Measurements from ENCODE around the gene STX19.
A peak's percentile ranks its signal among the peaks of the same experiment; 100 is the strongest.

Gene STX19

DNA sequence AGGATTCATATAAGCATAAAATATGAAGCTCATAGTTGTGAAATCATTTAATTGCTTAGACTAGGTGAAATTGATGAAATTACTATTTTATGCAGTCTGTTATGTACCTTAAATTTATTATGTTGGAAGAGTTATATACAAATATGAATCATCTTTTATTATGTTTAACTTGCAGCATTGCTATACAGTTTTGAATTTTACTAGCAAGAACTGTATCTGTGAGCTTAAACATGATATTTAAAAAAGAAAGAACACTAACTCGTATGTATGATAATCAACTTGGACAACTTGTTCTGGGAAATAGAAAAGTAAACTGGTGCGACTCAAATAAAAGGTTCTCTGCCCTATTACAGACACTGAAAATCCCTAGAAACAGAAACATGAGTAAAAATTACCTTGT lies 1.8 kb downstream of the STX19 start:
- no peak for DNase-seq (ENCODE audit: low read depth)

- no peak for DNase-seq (ENCODE audit: low read depth)
Observed at GRCh38 chr3:94024385-94024784, 4.0 kb downstream of the STX19 start.

DNA sequence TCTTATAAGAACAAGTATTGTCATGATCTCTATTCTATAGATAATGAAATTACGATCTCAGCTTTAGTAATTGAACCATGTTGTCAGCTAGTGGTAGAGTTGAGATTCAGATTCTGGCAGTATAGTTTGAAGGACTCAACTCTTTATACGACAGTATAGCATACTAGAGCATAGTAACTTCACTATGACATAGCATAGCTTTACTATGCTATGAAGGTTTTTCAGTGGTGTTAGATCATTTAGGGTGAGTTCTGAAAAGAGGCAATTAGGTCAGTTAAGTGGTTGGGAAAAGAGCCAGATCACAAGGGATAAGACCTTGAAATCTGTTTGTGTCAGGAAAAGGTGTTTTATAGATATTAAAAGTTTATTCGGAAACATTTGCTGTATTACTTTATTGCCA lies 8.1 kb downstream of the STX19 start:
- DNase-seq (ENCODE audit: low read depth) = no peak

GRCh38 chr3:94019659-94020058 lies 8.7 kb downstream of the STX19 start:
- no peak for DNase-seq (ENCODE audit: low read depth)

DNA sequence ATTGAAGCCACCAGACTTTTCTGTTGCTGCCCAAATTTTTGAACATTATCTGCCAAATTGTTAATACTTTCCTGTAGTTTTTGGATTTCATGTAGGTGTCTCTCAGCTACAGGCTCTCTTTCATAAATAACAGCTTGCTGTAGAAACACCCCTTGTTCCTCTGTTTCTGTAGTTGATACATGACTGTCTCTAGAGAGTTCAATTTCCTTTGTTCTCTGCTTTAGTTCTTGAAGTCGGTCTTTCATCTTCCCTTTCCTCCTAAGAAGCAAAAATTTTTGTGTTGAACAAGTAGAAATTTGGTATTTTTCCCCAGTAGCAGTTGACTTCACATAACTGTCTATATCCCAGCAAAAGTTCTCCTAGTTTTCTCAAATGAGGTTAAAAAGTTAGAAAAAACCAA lies 13.4 kb downstream of the STX19 start:
- no peak for DNase-seq (ENCODE audit: low read depth)

- DNase-seq (ENCODE audit: low read depth) = no peak
Observed at GRCh38 chr3:94012185-94012584, 16.2 kb downstream of the STX19 start.

DNA sequence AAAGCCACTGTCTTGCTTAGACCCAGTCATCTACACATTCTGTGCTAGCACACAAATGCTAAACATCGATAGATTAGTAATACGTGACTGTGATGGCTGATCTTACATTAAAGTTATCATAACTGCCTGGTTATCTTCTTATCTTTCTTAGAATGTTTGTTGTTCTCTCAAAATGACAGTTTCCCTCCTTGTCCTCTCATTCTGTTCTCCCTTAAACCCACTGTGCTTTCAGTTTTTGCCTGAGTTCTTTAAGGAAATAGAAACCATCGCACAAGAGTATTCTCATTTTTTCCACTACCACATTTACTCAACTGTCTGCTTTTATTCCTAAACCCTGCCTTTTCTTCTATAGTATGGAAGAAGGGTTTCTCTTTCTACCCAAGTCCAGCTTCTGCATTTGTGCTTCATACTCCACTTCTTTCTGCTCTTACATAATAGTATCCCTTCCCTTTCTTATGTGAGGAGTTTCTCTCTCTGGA lies 17.1 kb downstream of the STX19 start:
- DNase-seq (ENCODE audit: low read depth) = no peak

- DNase-seq (ENCODE audit: low read depth) = no peak
Observed at GRCh38 chr3:94009608-94010007, 18.8 kb downstream of the STX19 start.

DNA sequence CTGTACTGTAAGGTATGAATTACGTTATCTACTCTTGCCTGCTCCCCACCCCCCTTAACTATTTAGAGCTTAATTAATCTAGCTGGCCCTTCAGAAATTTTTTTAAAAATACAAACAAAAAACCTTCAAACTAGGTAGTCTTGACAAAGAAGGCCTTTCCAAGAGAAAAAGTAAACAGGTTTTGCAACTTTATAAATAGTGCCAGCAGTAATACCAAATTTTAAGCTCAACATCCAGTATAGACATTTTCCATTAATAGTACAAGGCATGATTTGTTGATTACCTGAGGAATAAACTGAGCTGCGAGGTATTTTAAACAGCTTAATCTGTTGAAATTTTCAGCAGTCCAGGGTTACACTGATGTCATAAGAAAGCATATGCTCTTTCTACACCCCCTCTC lies 20.1 kb downstream of the STX19 start:
- DNase-seq (ENCODE audit: low read depth) = no peak

DNA sequence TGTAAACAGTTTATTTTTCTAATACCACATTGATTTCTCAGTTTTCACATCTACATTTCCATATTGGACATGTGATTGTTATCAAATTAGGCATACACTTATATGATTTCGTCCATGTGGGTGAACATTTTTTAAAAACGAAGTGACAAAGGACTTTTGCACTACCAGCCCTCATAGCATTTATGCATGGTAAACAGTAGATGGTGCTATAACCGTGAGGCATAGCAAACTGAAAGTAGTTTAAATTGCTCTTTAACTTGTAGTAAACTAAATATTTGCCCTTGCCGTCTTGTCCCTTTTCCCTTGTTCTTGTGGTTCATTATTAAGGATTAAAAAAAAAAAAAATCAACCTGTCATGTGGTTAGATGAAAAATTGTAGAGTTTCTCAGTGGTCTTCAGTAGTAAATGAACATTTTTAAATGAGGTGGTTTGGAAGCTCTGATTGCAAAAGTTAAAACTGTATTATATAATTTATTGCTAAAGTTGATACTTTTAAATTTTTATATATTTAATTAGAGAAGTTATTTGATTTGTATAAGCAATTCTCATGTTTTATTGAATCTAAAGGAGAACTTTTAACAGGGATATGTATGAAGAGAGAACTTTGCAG lies 24.0 kb downstream of the STX19 start:
- DNase-seq (ENCODE audit: low read depth) = no peak

DNA sequence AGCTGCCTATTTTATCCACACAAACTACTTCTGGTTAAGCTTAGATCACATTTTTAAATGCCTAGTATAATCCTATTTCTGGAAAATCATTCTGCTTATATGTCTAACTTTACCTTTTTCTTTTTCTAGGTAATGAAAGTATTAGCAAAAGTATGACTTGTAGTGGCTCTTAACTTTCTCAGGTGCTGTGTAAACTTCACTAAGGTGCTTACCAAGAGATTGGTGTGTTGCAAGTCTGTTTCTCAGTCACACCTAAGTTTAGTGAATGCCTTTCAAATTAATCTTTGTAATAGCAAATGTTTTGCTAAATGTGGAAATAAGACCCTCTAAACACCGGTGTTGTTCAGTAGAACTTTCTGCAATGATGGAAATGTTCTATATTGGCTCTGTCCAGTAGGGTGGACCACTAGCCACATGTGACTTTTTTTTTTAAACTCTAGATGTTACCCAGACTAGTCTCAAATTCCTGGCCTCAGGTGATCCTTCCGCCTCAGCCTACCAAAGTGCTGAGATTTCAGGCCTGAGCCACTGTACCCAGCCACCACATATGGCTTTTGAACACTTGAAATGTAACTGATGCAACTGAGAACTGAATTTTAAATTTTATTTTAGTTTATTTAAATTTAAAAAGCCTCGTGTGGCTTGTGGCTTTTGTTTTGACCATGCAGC lies 26.4 kb downstream of the STX19 start:
- DNase-seq (ENCODE audit: low read depth) = no peak

GRCh38 chr3:94001191-94001590 lies 27.2 kb downstream of the STX19 start:
- no peak for DNase-seq (ENCODE audit: low read depth)

- no peak for DNase-seq (ENCODE audit: low read depth)
Observed at GRCh38 chr3:93994056-93994455, 34.3 kb downstream of the STX19 start.

DNA sequence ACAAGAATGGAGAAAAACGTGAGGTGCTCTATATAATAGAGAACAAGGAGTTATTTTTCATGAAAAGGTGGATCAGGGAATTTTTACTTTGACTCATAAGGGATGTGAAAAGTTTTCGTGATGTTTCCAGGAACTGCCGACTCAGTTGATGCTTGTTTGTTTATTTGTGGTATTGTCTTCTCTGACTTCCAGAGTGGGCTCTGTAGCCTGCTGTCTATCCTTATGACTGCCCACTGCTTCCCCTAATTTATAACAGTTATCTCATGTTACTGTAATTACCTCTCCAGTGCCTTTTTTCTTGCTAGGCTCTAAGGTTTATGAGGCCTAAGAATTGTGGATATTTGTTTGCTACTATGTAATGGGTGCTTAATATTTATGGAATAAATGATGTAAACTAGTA lies 36.2 kb downstream of the STX19 start:
- no peak for DNase-seq (ENCODE audit: low read depth)

DNA sequence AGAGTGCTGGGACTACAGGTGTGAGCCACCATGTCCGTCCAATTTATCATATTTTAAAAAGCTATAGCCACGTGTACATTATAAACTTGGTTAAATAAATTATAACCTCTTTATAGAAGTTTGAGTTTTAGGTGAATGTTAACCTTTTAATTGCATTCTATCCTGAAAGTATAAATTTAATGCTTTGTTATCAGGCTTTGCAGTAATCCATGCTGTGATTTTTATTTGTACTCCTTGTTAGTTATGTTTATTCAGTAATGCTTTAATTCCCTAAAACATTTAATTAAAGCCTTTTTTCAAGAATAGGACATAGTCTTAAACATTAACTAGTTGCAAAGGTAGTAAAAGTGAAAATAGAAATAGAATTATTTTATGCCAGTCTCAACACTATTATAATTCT lies 36.8 kb downstream of the STX19 start:
- no peak for DNase-seq (ENCODE audit: low read depth)

GRCh38 chr3:93989241-93989640 lies 39.2 kb downstream of the STX19 start:
- DNase-seq (ENCODE audit: low read depth) = no peak

- no peak for DNase-seq (ENCODE audit: low read depth)
Observed at GRCh38 chr3:93988764-93989163, 39.6 kb downstream of the STX19 start.

DNA sequence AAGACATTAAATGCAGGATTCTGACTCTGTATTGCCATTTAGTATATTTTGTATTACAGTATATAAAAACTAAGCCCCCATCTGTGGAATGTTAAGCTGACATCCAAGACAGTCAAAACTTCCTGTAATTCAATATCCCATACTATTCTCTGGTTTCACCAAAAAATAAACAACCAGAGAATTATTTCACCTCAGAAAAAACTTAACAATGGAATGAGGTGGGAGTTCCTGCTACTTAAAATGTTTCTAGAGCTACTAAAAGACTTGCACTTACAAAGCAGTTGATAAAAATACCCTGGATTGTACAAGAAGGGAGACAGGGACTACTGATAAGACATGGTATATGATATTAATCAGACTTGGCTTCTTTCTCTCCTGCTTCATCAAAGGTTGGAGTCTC lies 40.1 kb downstream of the STX19 start:
- no peak for DNase-seq (ENCODE audit: low read depth)

DNA sequence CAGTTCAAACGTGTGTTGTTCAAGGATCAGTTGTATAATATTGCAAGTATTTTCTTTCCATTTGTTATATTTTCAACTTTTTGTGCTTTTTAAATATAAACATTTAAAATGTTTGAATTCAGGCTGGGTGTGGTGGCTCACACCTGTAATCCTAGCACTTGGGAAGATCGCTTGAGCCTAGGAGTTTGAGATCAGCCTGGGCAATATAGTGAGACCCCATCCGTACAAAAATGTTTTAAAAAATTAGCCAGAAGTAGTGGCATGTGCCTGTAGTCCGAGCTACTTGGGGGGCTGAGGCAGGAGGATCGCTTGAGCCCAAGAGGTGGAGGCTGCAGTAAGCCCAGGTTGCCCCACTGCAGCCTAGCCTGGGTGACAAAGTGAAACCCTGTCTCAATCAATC lies 43.8 kb downstream of the STX19 start:
- DNase-seq (ENCODE audit: low read depth) = no peak

DNA sequence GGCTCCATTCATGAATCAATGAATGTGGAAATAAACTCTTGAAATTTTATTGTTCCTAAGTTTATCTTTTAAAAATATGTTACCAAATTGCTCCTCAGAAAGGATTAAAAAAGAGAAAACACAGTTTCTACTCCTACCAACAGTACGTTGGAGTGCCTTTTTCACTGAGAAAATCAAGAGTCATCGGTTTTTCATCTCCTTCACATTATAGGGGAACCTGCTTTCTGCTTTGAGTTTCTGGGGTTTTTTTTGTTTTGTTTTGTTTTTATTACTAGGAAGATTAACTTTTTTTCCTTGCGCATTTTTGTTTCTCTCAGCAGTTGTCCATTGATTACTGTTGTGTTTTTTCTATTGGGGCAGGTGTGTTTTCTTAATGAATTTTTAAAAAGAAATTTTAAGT lies 45.0 kb downstream of the STX19 start:
- DNase-seq (ENCODE audit: low read depth) = no peak

- no peak for DNase-seq (ENCODE audit: low read depth)
Observed at GRCh38 chr3:93981649-93982048, 46.7 kb downstream of the STX19 start.

- peak; percentile 88 for DNase-seq (ENCODE audit: low read depth)
Observed at GRCh38 chr3:93979850-93980676, 48.3 kb downstream of the STX19 start, which contains the start of gene ARL13B. Gene ARL13B (plus strand): TSS chr3:93980155. CDS start chr3:93980424, 269 bp downstream.
